Tracheal epithelial cell (primary cell): ENCODE measurements around the gene SELENOO. TPM values are rescaled to one million over a fixed set of nuclear protein-coding genes. Genes with fewer than 3 reads are reported as not detected.

Experiments used
- total RNA-seq: library from RNA; depleted of rRNA; stranded (reverse); fragments of >200 nt; gene quantifications from 2 replicates; pipeline ENCODE4 v1.2.1, GENCODE V29; 2014

The SELENOO gene, protein sequence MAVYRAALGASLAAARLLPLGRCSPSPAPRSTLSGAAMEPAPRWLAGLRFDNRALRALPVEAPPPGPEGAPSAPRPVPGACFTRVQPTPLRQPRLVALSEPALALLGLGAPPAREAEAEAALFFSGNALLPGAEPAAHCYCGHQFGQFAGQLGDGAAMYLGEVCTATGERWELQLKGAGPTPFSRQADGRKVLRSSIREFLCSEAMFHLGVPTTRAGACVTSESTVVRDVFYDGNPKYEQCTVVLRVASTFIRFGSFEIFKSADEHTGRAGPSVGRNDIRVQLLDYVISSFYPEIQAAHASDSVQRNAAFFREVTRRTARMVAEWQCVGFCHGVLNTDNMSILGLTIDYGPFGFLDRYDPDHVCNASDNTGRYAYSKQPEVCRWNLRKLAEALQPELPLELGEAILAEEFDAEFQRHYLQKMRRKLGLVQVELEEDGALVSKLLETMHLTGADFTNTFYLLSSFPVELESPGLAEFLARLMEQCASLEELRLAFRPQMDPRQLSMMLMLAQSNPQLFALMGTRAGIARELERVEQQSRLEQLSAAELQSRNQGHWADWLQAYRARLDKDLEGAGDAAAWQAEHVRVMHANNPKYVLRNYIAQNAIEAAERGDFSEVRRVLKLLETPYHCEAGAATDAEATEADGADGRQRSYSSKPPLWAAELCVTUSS
- total RNA-seq, result 33.0 and 47.5 TPM in 2 replicates

DNA sequence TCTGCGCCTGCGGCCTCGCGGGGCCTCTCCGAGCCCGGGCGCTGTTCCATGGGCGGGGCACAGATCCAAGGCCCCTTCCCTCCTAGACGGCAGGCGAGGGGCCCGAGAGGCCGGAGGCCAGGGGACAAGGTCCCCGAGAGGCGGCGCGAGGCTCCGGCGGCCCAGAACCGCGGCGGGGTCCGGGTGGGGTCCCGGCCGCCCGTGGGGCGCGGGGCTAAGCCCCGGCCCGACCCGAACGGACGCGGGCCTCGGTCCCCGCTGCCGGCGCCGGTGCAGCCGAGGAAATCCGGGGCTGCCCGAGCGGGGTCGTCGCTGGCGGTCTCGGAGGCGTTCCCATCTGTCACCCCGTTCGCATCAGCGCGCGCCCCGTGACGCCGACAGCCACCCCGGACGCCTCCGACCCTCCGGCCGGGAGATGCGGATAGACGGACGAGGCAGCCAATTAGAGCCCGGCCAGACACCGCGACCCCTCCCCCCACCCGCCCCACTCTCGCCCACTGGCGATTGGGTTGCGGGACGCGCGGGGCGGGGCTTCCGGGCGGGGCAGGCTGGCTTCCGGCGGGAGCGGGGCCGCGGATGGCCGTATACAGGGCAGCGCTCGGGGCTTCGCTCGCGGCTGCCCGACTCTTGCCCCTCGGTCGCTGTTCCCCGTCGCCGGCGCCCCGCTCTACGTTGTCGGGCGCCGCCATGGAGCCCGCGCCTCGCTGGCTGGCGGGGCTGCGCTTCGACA, at the start of gene SELENOO:
SELENOO (plus strand) TSS at position 551 of the 730 bp plus-strand sequence; CDS start at position 577, 26 bp downstream.

DNA sequence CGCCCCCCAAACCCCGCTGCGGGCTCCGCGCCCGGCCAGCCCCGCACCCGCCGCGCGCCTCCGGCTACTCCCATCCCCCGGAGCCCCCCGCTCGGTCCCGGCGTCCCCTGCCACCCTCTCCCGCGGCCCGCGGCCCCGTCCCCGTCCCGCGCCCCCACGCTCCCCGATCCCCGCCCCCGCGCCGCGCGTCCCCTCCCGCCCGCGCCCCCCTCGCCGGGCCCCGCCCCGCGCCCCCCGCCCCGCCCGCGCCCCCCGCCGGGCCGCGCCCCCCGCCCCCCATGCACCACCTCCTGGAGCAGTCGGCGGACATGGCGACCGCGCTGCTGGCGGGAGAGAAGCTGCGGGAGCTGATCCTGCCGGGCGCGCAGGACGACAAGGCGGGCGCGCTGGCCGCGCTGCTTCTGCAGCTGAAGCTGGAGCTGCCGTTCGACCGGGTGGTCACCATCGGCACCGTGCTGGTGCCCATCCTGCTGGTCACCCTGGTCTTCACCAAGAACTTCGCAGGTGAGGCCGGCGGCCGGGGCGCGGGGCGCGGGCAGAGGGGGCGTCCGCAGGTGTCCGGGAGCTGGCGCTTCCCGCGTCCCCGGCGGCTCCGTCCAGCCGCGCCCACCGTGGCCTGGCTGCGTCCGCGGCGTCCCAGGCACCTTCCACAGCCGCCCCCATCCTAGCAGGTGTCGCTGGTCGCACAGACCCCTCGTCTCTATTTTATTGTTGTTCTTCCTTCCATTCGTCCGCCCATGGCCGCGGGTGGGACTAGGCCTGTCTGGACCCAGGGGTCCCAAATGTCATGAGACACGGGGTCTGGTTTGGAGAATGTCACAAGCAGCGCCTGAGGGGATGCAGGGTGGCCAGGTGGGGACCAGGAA, 30.1 kb upstream of the SELENOO start, which contains the start of gene PANX2:
PANX2 (plus strand) TSS at position 279 of the 866 bp plus-strand sequence; CDS start at position 279, 0 bp downstream.

DNA sequence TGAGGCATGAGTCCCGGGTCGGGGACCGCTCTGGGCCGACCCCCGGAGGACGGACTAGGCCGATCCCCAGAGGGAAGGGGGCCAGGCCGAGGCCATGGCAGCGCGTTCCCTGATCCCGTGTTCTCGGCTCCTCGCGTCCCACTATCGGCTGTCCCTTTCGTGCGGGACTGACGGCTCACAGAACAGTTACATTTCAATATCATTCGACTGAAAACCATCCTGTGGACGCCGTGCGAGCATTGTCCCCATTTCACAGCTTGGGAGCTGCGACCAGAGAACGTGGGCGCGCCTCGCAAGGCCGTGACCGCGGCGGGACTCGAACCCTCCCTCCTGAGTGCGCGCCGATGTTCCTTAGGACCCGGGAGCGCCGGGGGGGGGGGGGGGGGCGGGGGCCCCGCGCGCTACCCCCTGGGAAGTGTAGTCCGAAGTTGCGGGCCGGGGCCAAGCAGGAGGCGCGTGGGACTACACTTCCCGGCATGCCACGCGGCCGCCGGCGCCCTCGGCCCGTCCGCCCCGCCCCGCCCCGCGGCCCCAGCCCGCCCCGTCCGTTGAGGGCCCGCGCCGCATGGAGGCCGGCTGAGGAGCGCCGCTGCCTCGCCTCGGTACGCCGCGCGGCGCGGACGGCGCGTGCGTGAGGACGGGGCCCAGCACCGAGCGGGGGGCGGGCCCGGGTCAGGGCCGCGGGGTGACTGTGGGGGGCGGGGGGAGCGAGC, 15.3 kb upstream of the SELENOO start, which contains the start of gene TRABD:
TRABD (plus strand) TSS at position 539 of the 713 bp plus-strand sequence. CDS start 7,148 bp downstream, outside the sequence.

DNA sequence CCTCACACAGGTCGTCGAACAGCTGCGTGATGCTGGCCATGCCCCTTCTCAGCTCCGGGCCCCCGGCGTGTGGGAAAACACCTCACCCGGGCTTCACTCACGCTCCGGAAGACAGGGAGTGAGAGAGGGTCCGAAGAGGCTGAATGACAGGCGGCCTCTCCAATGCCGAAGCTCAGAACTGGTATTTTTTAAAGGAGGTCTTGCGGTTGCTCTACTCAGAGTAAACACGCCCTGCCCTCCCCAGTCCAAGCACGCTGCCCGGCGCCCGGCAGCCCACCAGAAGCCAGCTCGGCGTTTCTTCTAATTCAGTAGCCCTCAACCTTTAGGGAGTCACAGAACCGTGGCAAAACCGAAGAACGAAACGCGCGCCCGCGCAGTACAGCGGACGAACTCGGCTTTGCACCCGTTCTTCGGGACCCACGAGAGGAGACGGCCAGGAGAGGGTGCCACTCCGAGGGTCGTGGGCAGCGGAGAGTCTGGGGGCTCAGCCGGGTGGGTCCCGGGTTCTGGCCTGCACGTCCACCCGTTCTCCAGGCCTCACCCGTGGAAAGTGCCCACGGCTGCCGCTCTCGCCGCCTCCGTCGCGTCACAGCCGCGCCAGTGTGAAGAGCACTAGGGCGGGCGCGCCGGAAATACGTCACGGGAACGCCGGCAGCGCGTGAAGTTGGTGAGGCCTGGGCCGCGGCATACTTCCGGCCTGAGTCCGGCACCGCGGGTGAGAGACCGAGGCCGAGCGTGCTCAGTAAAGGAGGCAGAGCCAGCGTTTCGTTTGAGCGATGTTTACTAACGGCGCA, 43.8 kb downstream of the SELENOO start, which contains the start of gene TUBGCP6:
TUBGCP6 (minus strand) TSS at position 604 of the 794 bp plus-strand sequence; CDS start at position 40, 564 bp downstream.

DNA sequence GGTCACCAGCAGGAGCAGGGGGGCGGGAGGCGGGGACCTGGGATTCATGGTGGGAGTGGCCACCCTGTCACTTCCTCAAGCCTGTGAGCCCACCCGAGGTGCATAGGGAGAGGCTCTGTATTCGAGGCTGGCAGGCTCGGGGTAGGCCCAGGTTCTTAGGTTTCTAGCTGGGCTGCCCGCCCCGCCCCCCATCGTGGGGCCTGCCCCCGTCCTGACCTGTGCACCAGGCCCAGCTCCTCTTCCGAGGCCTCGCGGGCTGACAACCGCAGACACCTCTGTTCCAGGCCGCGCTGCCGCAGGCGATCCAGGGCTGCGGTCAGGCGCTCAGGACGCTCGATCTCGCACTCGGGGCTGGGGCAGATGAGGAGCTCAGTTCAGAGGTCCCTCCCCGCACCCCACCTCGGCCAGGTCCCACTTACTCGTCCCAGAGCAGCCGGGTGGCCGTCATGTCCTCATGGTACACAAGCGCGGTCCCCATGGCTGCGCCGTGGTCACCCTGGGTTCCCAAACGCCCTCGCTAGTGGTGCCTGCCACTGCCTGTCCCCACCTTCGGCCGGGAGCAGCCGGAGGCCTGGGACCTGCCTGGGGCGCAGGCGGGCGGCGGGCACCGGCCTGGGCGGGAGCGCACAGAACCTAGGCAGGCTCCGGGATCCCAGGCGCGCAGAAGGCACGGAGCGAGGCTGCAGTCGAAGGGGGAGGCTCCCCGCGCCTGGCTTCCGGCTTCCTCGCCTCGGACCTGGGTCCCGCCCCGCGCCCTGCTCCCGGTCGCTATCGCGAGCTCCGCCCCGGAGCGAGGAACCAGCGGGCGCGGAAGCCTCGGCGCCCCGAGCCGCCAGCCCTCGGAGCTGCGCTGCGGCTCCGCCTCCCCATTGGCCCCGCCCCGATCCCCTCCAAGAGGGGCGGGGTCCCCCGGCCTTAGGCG, 50.0 kb downstream of the SELENOO start, which contains the start of gene HDAC10:
HDAC10 (minus strand) TSS at position 711 of the 922 bp plus-strand sequence; CDS start at position 478, 233 bp downstream.

DNA sequence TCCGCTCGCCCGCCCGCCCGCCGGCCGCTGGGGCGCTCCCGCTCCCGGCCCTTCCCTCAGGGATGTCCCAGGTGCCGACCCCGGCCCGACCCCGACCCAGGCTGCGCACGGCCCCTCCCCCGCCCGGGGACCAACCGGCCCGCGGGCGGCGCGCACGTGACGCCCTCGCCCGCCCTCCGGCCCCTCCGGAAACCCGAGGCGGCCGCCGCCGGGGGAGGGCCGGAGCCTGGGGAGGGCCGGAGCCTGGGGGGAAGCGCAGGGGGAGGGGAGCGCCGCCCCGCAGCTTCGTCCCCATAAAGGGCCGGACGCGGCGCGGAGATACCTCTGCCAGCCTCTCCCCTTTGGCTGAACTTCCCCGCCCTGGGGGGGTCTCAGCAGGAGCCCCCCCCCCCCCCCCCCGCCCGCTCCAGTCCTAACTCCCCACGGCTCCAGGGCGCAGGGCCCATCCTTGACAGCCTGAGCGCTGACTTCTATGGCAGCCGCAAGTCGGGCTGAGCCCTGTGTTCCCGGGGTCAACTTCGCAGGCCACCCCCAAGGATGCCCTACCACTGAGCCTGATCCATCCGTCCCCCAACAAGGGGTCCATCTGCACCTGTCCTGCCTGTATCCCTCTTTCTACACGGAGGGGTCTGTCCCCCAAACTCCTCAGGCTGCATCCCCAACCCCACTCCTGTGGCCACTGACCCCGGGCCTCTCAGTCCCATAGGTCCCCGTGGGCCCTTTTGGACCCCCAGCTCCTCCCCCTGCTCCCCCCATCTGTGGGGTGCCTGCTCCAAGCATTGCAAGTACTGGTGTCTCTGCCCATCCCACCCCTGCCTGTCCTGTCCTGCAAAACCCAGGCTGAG, 61.0 kb downstream of the SELENOO start, which contains the start of gene MAPK12:
MAPK12 (minus strand) TSS at position 69 of the 845 bp plus-strand sequence. CDS start 174 bp downstream, outside the sequence.

Other genes starting within 250 kb of the SELENOO start
- gene PIM3, start 240.2 kb upstream of the SELENOO start, total RNA-seq, result 111 and 113 TPM in 2 replicates
- gene IL17REL, start 188.2 kb upstream of the SELENOO start, total RNA-seq, result not detected in 2 replicates
- gene TTLL8, start 142.7 kb upstream of the SELENOO start, total RNA-seq, result not detected in 2 replicates
- gene MLC1, start 115.6 kb upstream of the SELENOO start, total RNA-seq, result under 0.01 and 0.72 TPM in 2 replicates
- 0.48 and 0.64 TPM in 2 replicates for gene MOV10L1, start 111.0 kb upstream of the SELENOO start, total RNA-seq
- under 0.01 and 0.48 TPM in 2 replicates for gene PANX2, start 30.3 kb upstream of the SELENOO start, total RNA-seq
- 34.7 and 40.0 TPM in 2 replicates for gene TRABD, start 15.1 kb upstream of the SELENOO start, total RNA-seq
- gene TUBGCP6, start 44.0 kb downstream of the SELENOO start, total RNA-seq, result 19.4 and 23.6 TPM in 2 replicates
- gene HDAC10, start 50.3 kb downstream of the SELENOO start, total RNA-seq, result 16.9 and 17.7 TPM in 2 replicates
- 11.7 and 27.7 TPM in 2 replicates for gene MAPK12, start 60.7 kb downstream of the SELENOO start, total RNA-seq
- 2.8 and 5.8 TPM in 2 replicates for gene MAPK11, start 69.4 kb downstream of the SELENOO start, total RNA-seq
- 127 and 141 TPM in 2 replicates for gene PLXNB2, start 106.6 kb downstream of the SELENOO start, total RNA-seq
- gene DENND6B, start 126.0 kb downstream of the SELENOO start, total RNA-seq, result 0.96 and 1.7 TPM in 2 replicates
- 44.8 and 55.9 TPM in 2 replicates for gene PPP6R2, start 142.3 kb downstream of the SELENOO start, total RNA-seq